Keratinocyte (primary cell): ENCODE measurements around the gene SLX4. TPM values are rescaled to one million over a fixed set of nuclear protein-coding genes. Genes with fewer than 3 reads are reported as not detected.

ENCODE experiments used
- DNase-seq: peaks from one replicate; pipeline ENCODE4 v3.0.0-alpha.2; 2011; ENCODE audit warnings: low read depth, missing footprints, low spot score
- FAIRE-seq: peaks from 2 replicates; lab custom pipeline; 2011; peaks lifted over from hg19 to GRCh38; lab: Jason Lieb, UNC
- H2AFZ ChIP-seq: 2 replicates; pipeline ENCODE4 v1.6.0; 2012; ENCODE audit warnings: low read length, control low read depth, inconsistent platforms; ENCODE audit not compliant: control insufficient read depth
- H3K27ac ChIP-seq: 2 replicates; pipeline ENCODE4 v1.5.1; 2011; ENCODE audit warnings: low read length; ENCODE audit not compliant: control insufficient read depth, insufficient read depth
- H3K27me3 ChIP-seq: 3 replicates; pipeline ENCODE4 v1.6.0; 2011; ENCODE audit warnings: low read length; ENCODE audit not compliant: control insufficient read depth, insufficient read depth; ENCODE audit errors: extremely low read depth
- H3K36me3 ChIP-seq, 2 experiments: 2 replicates in 1 of 2; 3 replicates in 1 of 2; pipeline ENCODE4 v1.5.1; 2011; ENCODE audit warnings: low read length in 2 of 2, mild to moderate bottlenecking in 1 of 2; ENCODE audit not compliant: control insufficient read depth in 2 of 2, insufficient read depth in 2 of 2; ENCODE audit errors: extremely low read depth in 1 of 2
- H3K4me1 ChIP-seq: 3 replicates; pipeline ENCODE4 v1.5.1; 2011; ENCODE audit warnings: low read length; ENCODE audit not compliant: control insufficient read depth, insufficient read depth; ENCODE audit errors: extremely low read depth
- H3K4me2 ChIP-seq: 3 replicates; pipeline ENCODE4 v1.6.0; 2011; ENCODE audit warnings: low read depth, low read length; ENCODE audit not compliant: control insufficient read depth, insufficient read depth; ENCODE audit errors: extremely low read depth
- H3K4me3 ChIP-seq, 3 experiments: fragments of 200-600 bp in 1 of 3; sonication (generic) in 1 of 3; 2 replicates in 2 of 3; 3 replicates in 1 of 3; pipeline ENCODE4 v1.5.1; 2011 to 2016; ENCODE audit warnings: low read length in 3 of 3, mild to moderate bottlenecking in 3 of 3, control low read depth in 2 of 3, inconsistent platforms in 1 of 3, low read depth in 1 of 3, mixed read lengths in 1 of 3, mixed run types in 1 of 3, moderate library complexity in 1 of 3; ENCODE audit not compliant: control insufficient read depth in 2 of 3, insufficient read depth in 2 of 3; ENCODE audit errors: extremely low read depth in 1 of 3
- H3K79me2 ChIP-seq: 2 replicates; pipeline ENCODE4 v1.6.0; 2012; ENCODE audit warnings: low read length; ENCODE audit not compliant: control insufficient read depth, insufficient read depth
- H3K9ac ChIP-seq: 3 replicates; pipeline ENCODE4 v1.6.0; 2011; ENCODE audit warnings: low read length; ENCODE audit not compliant: control insufficient read depth, insufficient read depth; ENCODE audit errors: extremely low read depth
- H3K9me1 ChIP-seq: 3 replicates; pipeline ENCODE4 v1.6.0; 2011; ENCODE audit warnings: low read length; ENCODE audit not compliant: control insufficient read depth, insufficient read depth; ENCODE audit errors: extremely low read depth
- H3K9me3 ChIP-seq: 2 replicates; pipeline ENCODE4 v1.5.1; 2012; ENCODE audit warnings: low read depth, low read length; ENCODE audit not compliant: control insufficient read depth
- H4K20me1 ChIP-seq: 3 replicates; pipeline ENCODE4 v1.6.0; 2011; ENCODE audit warnings: low read length; ENCODE audit not compliant: control insufficient read depth, insufficient read depth; ENCODE audit errors: extremely low read depth
- EZH2 ChIP-seq: IDR thresholded peaks from one replicate; pipeline ENCODE4 v1.6.1; 2012; ENCODE audit warnings: inconsistent platforms, mild to moderate bottlenecking, low read length, moderate library complexity
- dilution Hi-C: fragments of 300-500 bp; cut with MboI; formaldehyde crosslinking; loops from one replicate; pipeline ENCODE4 v1.7.0; 2020; ENCODE audit warnings: low sequenced_read_pairs; ENCODE audit not compliant: extremely low pct_ligation_motif_present
- polyA plus RNA-seq, 5 experiments: library from polyadenylated mRNA; depleted of rRNA in 3 of 5; stranded (reverse) in 3 of 5; stranded (forward) in 1 of 5; unstranded in 1 of 5; fragments of >200 nt; gene quantifications; 1 replicate in 1 of 5; 2 replicates in 3 of 5; 3 replicates in 1 of 5; pipeline versions ENCODE4 v1.2.1 to v1.2.3, GENCODE V29; 2011 to 2012; ENCODE audit warnings: missing spikeins in 2 of 5, low read depth in 1 of 5, low replicate concordance in 1 of 5
- TF ChIP-seq, protein P1 (sequence below), 3 experiments: IDR thresholded peaks in 1 of 3; conservative IDR thresholded peaks in 1 of 3; optimal IDR thresholded peaks in 1 of 3; 2 replicates in 2 of 3; 3 replicates in 1 of 3; pipeline versions ENCODE3 to v1.5.1; 2011; ENCODE audit warnings: low read length in 3 of 3, mild to moderate bottlenecking in 3 of 3, moderate library complexity in 2 of 3, control low read depth in 1 of 3, inconsistent platforms in 1 of 3; ENCODE audit not compliant: insufficient read depth in 2 of 3; ENCODE audit errors: extremely low read depth in 1 of 3

Gene SLX4
- polyA plus RNA-seq, 1 donor (not counting 4 experiments of a cell fraction or from before 2014, with no cell fraction given): 2.0 TPM

GRCh38 chr16:3623642-3624041, 12.2 kb upstream of the SLX4 start:
- Histone ChIP-seq H3K9me1 (no peaks in the 10 kb centered on the region), H4K20me1 (no peaks in the 10 kb centered on the region), H3K27ac (no peak overlapping the region), H3K4me3 (no peak overlapping the region), H3K4me2 (no peak overlapping the region), H3K36me3 (no peaks in the 10 kb centered on the region), H3K9ac (no peak overlapping the region), H3K4me1 (peaks cover 10% of the 10 kb centered on the region), H3K27me3 (no peaks in the 10 kb centered on the region), H3K9me3 (no peaks in the 10 kb centered on the region), H2AFZ (no peak overlapping the region), H3K79me2 (peaks cover 9% of the 10 kb centered on the region)
- dilution Hi-C loops: no loop called here
- TF ChIP-seq EZH2: no peak
- TF ChIP-seq, protein P1, sequence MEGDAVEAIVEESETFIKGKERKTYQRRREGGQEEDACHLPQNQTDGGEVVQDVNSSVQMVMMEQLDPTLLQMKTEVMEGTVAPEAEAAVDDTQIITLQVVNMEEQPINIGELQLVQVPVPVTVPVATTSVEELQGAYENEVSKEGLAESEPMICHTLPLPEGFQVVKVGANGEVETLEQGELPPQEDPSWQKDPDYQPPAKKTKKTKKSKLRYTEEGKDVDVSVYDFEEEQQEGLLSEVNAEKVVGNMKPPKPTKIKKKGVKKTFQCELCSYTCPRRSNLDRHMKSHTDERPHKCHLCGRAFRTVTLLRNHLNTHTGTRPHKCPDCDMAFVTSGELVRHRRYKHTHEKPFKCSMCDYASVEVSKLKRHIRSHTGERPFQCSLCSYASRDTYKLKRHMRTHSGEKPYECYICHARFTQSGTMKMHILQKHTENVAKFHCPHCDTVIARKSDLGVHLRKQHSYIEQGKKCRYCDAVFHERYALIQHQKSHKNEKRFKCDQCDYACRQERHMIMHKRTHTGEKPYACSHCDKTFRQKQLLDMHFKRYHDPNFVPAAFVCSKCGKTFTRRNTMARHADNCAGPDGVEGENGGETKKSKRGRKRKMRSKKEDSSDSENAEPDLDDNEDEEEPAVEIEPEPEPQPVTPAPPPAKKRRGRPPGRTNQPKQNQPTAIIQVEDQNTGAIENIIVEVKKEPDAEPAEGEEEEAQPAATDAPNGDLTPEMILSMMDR (optimal IDR thresholded peaks at IDR 0.05 in 1 of 3, IDR thresholded peaks at IDR 0.05 in 1 of 3, conservative IDR thresholded peaks at IDR 0.05 in 1 of 3; ENCODE audit: extremely low read depth in 1 of 3, insufficient read depth in 2 of 3, low read length in 3 of 3): no peak
- FAIRE-seq (no peak), DNase-seq (no peak)

DNA sequence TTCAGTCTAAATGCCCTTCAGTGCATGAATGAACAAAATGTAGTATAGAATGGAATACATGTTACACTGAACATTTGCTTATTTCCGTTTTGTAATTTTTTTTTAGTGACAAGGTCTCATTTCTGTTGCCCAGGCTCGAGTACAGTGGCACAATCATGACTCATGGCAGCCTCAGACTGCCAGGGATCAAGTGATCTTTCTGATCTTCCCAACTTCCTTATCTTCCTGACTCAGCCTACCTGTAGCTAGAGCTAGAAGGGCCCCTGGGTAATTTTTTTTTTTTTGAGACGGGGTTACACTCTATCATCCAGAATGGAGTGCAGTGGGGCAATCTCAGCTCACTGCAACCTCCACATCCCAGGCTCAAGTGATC, 7.3 kb upstream of the SLX4 start:
- H2AFZ ChIP-seq: no peak overlapping the region
- dilution Hi-C loops: no loop called here
- H4K20me1 ChIP-seq: no peaks in the 10 kb centered on the region
- FAIRE-seq (peak; percentile 65), DNase-seq (peak; percentile 17)
- H3K27me3 ChIP-seq: no peaks in the 10 kb centered on the region
- H3K9ac ChIP-seq: no peak overlapping the region
- H3K9me3 ChIP-seq: no peaks in the 10 kb centered on the region
- peak overlapping the region; percentile 22 for H3K4me2 ChIP-seq
- peaks cover 24% of the 10 kb centered on the region for H3K4me1 ChIP-seq
- H3K27ac ChIP-seq: no peak overlapping the region
- no peaks in the 10 kb centered on the region for H3K9me1 ChIP-seq
- peaks cover 30% of the 10 kb centered on the region for H3K79me2 ChIP-seq
- TF ChIP-seq, protein P1 (optimal IDR thresholded peaks at IDR 0.05 in 1 of 3, IDR thresholded peaks at IDR 0.05 in 1 of 3, conservative IDR thresholded peaks at IDR 0.05 in 1 of 3; ENCODE audit: extremely low read depth in 1 of 3, insufficient read depth in 2 of 3, low read length in 3 of 3): no peak
- H3K36me3 ChIP-seq: peaks cover 2 to 6% of the 10 kb centered on the region in 2 experiments
- no peak overlapping the region for H3K4me3 ChIP-seq
